ENCODE results near the gene OSBPL1A. TPM values are rescaled to one million over a fixed set of nuclear protein-coding genes. Genes with fewer than 3 reads are reported as not detected.

Gene OSBPL1A
- total RNA-seq, 4 donors from 2014 or later: 19.1 to 46.7 (median 24.8) TPM

DNA sequence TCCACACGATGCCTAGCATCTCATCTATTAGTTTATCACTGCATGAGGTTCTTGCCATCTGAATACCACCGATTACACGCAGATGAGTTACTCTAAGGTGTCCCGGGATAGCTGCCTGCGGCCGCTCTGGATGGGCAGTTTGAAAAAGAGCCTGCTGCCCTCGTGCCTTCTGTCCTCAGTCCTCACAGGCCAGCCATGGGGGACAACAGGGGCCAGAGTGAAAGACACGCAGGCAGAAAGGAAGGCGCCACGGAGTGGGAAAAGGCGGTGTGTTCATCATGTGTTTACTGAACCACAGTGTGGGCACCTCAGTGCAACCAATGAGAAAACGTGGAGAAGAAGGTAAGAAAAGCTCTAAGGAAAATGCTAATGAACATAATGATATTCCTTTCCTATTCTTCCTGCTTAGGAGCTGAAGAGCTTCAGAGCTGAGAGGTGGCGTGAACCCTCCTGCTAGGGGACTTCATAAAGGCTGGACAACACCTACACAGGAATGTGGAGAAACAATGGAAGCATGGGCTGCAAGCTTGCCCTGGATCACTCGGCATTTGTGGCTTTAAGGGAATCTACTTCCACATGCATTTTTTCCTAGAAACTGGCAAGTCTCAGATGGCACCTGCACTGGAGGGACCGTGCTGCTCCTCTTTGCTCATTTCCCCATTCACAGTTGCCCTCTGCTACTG is 207.8 kb downstream of the OSBPL1A start:
- no peak for DNase-seq (ENCODE audit: low spot score in 2 of 2)
- 91 to 93% methylated on average over 15 of the region's 15 CpGs for WGBS, 2 donors
- intact Hi-C loops (cut with DNase I; ENCODE audit: low total_unique reads): no loop called here
- TF ChIP-seq POLR2A (IDR thresholded peaks at IDR 0.05): no peak
- TF ChIP-seq, protein P1, sequence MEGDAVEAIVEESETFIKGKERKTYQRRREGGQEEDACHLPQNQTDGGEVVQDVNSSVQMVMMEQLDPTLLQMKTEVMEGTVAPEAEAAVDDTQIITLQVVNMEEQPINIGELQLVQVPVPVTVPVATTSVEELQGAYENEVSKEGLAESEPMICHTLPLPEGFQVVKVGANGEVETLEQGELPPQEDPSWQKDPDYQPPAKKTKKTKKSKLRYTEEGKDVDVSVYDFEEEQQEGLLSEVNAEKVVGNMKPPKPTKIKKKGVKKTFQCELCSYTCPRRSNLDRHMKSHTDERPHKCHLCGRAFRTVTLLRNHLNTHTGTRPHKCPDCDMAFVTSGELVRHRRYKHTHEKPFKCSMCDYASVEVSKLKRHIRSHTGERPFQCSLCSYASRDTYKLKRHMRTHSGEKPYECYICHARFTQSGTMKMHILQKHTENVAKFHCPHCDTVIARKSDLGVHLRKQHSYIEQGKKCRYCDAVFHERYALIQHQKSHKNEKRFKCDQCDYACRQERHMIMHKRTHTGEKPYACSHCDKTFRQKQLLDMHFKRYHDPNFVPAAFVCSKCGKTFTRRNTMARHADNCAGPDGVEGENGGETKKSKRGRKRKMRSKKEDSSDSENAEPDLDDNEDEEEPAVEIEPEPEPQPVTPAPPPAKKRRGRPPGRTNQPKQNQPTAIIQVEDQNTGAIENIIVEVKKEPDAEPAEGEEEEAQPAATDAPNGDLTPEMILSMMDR (IDR thresholded peaks at IDR 0.05): no peak
- no peak overlapping the region for H3K4me3 ChIP-seq (ENCODE audit: low read depth, poor library complexity, severe bottlenecking)

DNA sequence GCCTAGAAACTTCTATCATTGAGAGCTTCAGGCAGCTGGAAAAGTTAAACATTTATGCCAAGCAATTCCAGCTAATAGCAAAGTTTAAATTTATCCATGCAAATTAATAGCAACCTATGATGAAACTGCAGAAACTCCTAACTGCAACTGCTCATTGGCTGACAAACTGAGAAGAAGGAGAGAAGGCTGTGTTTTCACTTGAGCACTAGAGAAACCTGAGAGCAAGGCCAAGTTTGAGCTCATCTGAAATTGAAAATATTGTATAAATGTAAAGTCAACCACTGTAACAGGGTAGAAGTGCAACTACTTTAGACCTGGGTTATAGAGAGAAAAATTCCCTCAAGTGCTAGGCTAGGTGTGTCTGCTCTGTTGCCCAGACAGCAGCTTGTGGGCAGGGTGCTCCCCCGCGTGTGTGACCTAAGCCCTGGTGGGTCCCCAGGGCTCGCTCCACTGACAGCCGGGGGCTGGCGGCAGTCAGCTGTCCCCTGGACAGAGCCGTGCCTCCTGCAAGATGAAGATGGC is 208.6 kb downstream of the OSBPL1A start:
- no peak overlapping the region for H3K4me3 ChIP-seq (ENCODE audit: low read depth, poor library complexity, severe bottlenecking)
- no peak for DNase-seq (ENCODE audit: low spot score in 2 of 2)
- intact Hi-C loops (cut with DNase I; ENCODE audit: low total_unique reads): no loop called here
- TF ChIP-seq, protein P1 (IDR thresholded peaks at IDR 0.05): no peak
- no peak for TF ChIP-seq POLR2A (IDR thresholded peaks at IDR 0.05)
- 83 to 89% methylated on average over 6 of the region's 6 CpGs for WGBS, 2 donors

DNA sequence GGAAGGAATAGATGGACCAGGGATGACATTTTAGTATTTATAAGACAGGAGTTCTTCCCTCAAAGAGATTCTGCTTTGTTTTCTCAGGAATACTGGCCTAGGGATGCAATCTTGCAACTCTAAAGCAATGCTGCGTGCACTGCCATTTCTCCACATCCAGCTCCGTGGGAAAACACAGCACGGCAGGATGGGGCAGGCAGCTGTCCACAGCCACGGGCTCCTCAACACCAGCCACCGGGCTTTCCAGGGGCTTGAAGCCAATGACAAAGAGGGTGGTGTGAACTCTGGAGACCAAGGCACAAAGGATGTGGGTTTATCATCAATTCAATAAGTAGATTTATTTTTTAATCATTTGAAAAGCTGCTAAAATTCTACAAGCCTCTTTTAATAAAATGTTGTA is 209.5 kb downstream of the OSBPL1A start:
- intact Hi-C loops (cut with DNase I; ENCODE audit: low total_unique reads): no loop called here
- WGBS, 2 donors: 79 to 84% methylated on average over 5 of the region's 5 CpGs
- TF ChIP-seq, protein P1 (IDR thresholded peaks at IDR 0.05): no peak
- TF ChIP-seq POLR2A (IDR thresholded peaks at IDR 0.05): no peak

DNA sequence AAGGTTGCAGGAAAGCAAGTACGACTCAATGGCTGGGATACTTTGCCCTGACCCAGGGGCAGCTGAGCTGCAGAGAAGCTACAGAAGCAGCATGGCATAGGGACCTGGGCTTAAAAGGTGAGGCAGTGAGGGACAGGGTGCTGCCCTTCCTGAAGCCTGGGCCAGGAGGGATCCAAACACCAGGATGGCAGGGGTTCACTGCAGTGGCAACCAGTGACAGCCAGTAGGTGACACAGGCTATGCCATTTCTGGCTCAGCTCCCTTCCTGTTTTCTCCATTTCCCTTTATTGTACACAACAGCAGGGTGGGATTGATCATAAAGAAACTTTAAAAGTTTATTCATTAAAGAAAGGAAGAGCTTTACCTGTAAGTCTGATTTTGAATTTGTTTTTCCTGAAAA is 209.9 kb downstream of the OSBPL1A start:
- intact Hi-C loops (cut with DNase I; ENCODE audit: low total_unique reads): no loop called here
- H3K4me3 ChIP-seq (ENCODE audit: low read depth, poor library complexity, severe bottlenecking): no peak overlapping the region
- TF ChIP-seq POLR2A (IDR thresholded peaks at IDR 0.05): no peak
- TF ChIP-seq, protein P1 (IDR thresholded peaks at IDR 0.05): no peak
- no peak for DNase-seq (ENCODE audit: low spot score in 2 of 2)
- WGBS, 2 donors: 62 to 92% methylated on average over 1 of the region's 1 CpG

More for the DNA sequence above, 209.5 kb downstream of the OSBPL1A start:
- H3K4me3 ChIP-seq (ENCODE audit: low read depth, poor library complexity, severe bottlenecking): no peak overlapping the region
- no peak for DNase-seq (ENCODE audit: low spot score in 2 of 2)

DNA sequence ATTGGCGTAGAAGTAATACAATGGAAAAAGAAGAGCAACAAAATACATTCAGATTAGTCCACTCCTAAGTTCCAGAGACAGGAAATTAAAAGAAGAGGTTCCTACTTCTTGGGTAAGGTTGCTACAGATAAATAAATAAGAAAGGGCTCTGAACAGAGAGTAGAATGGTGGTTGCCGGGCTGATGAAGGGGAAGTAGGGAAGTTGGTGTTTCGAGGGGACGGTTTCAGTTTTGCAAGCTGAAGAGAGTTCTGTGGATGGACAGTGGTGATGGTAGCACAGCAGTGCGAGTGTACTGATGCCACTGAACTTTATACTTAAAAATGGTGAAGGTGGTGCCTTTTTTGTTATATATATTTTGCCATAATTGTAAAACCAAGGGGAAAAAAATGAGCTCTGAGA is 210.6 kb downstream of the OSBPL1A start:
- DNase-seq (ENCODE audit: low spot score in 2 of 2): no peak
- intact Hi-C loops (cut with DNase I; ENCODE audit: low total_unique reads): no loop called here
- no peak for TF ChIP-seq POLR2A (IDR thresholded peaks at IDR 0.05)
- TF ChIP-seq, protein P1 (IDR thresholded peaks at IDR 0.05): no peak
- 85 to 86% methylated on average over 5 of the region's 5 CpGs for WGBS, 2 donors
- no peak overlapping the region for H3K4me3 ChIP-seq (ENCODE audit: low read depth, poor library complexity, severe bottlenecking)

Data from lower leg skin (tissue), 4 donors.